ENCODE measurements around the gene THG1L.

The THG1L gene

DNA sequence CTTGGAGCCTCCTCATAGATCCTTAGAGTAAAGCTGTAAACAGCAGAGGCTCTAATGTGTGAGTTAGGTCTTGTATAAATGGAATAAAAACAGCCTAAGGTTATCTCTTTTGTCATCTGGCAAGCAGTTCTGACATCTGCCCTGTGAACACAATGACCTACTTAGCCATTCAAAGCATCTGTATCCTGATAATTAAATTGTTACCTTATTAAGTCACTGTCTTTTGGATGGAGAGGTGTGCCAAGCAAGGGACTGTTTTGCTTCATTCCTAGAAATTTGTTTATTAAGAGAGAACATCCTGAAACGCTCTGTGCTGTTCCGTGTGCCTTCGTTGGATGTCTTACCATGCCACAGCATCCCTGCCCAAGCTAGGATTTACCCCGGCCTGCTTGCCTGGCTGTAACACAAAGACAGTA, 13.8 kb downstream of the THG1L start:
- no peak overlapping the region for H3K9ac ChIP-seq (ENCODE audit: low read length)

DNA sequence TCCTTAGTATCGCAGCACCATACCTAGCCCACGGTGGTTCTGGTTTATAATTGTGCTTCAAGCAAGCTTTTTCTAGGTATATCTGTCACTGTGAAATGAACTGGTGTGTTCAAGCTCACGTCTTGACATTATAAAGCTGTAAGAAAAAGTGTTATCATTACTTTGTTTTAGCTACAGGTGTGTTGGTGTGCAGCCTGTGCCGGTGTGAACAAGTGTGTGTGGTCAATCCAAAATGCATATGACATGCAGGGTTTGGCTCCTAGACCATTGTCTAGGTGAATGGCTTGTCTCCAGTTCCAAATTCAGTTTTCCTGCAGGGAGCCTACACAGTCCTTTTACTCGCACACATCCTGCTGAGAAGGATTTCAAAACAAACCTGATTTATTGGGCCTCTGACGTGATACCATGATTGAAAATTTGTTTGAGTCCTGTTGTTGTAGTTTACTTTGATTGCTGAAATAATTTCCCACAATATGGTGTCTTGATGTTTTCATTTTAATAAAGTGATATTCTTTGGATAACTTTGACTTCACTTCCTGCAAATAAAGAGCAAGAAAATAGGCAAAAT, 16.0 kb downstream of the THG1L start:
- Histone ChIP-seq H3K27ac (ENCODE audit: low read length) (no peak overlapping the region), H3K9ac (ENCODE audit: low read length) (no peak overlapping the region), H4K20me1 (ENCODE audit: insufficient read depth, low read length) (no peaks in the 10 kb centered on the region), H3K9me3 (ENCODE audit: insufficient read depth, low read length) (no peaks in the 10 kb centered on the region), H2AFZ (ENCODE audit: low read depth, low read length) (no peak overlapping the region), H3K4me1 (ENCODE audit: low read length) (peaks cover 10% of the 10 kb centered on the region; the same call in 1 of the 2 replicates), H3K4me3 (ENCODE audit: low read length) (no peak overlapping the region), H3K27me3 (ENCODE audit: low read depth, low read length) (no peaks in the 10 kb centered on the region), H3K4me2 (ENCODE audit: low read length) (no peak overlapping the region), H3K36me3 (replicated peaks; ENCODE audit: low read depth, low read length) (no peaks in the 10 kb centered on the region), H3K79me2 (ENCODE audit: low read length) (0 out of 2 replicates have a peak, but pooled peaks cover 4% of the 10 kb centered on the region)
- TF ChIP-seq CTCF (IDR thresholded peaks at IDR 0.05; ENCODE audit: low read depth, low read length) = no peak
- TF ChIP-seq EZH2phosphoT487 (IDR thresholded peaks at IDR 0.05; ENCODE audit: low read depth) = no peak

More for the DNA sequence above, 13.8 kb downstream of the THG1L start:
- peak overlapping the region; percentile 76 for H3K4me2 ChIP-seq (ENCODE audit: low read length)
- 0 out of 2 replicates have a peak, but pooled peaks cover 4% of the 10 kb centered on the region for H3K79me2 ChIP-seq (ENCODE audit: low read length)
- no peaks in the 10 kb centered on the region for H3K9me3 ChIP-seq (ENCODE audit: insufficient read depth, low read length)
- no peak overlapping the region for H2AFZ ChIP-seq (ENCODE audit: low read depth, low read length)
- no peaks in the 10 kb centered on the region for H3K27me3 ChIP-seq (ENCODE audit: low read depth, low read length)
- no peak overlapping the region for H3K27ac ChIP-seq (ENCODE audit: low read length)
- TF ChIP-seq EZH2phosphoT487 (IDR thresholded peaks at IDR 0.05; ENCODE audit: low read depth) (no peak), CTCF (IDR thresholded peaks at IDR 0.05; ENCODE audit: low read depth, low read length) (no peak)
- H3K36me3 ChIP-seq (replicated peaks; ENCODE audit: low read depth, low read length) = peaks cover 1% of the 10 kb centered on the region
- peak overlapping the region; percentile 89; the same call in 1 of the 2 replicates for H3K4me3 ChIP-seq (ENCODE audit: low read length)
- peaks cover 10% of the 10 kb centered on the region; the same call in 1 of the 2 replicates for H3K4me1 ChIP-seq (ENCODE audit: low read length)
- no peaks in the 10 kb centered on the region for H4K20me1 ChIP-seq (ENCODE audit: insufficient read depth, low read length)

DNA sequence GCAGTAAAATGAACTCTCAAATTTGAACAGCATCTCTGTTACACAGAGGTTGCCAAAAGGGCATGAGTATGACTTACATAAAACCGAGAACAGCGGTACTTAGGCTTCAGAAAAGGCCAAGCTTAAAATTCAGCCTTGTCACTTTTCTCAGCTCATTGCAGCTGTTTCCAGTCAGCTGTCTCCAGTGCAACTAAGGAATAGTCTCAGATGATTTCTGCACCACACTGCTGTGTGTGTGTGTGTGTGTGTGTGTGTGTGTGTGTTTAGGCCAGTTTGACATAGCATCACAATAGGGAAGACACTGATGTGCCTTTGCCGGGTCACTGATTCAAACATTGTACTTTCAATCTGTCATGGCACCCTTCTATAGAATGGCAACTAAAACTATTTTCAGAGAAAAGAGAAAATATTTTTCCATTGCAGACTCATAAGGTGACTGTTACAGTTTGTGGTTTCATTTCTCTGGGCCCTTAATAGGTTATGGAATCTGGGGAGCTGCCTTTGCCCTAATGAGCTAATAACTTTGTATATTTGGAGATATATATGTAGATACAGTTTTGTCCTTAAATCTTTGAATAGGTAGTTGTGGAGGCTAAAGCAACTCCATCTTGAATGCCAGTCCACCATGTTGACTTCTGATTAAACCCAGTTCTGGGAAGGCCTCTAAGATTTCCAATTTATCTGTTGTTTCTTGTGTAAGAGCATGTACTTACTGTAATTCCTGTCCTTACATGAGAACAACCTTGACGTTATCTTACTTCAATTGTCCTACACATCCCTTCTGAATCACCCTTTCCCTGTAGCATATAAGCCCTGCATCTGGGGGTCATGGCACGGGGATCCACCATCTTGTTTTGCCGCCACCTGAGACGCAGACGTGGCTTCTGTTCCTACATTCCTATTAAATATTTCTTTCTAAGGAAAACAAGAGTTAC, 16.8 kb downstream of the THG1L start:
- 0 out of 2 replicates have a peak, but pooled peaks cover 4% of the 10 kb centered on the region for H3K79me2 ChIP-seq (ENCODE audit: low read length)
- no peak overlapping the region for H3K4me3 ChIP-seq (ENCODE audit: low read length)
- no peaks in the 10 kb centered on the region for H4K20me1 ChIP-seq (ENCODE audit: insufficient read depth, low read length)
- no peak overlapping the region for H3K9ac ChIP-seq (ENCODE audit: low read length)
- H3K36me3 ChIP-seq (replicated peaks; ENCODE audit: low read depth, low read length) = no peaks in the 10 kb centered on the region
- H3K27ac ChIP-seq (ENCODE audit: low read length) = no peak overlapping the region
- no peak overlapping the region for H3K4me2 ChIP-seq (ENCODE audit: low read length)
- peaks cover 8% of the 10 kb centered on the region; the same call in 1 of the 2 replicates for H3K4me1 ChIP-seq (ENCODE audit: low read length)
- no peak overlapping the region for H2AFZ ChIP-seq (ENCODE audit: low read depth, low read length)
- H3K27me3 ChIP-seq (ENCODE audit: low read depth, low read length) = no peaks in the 10 kb centered on the region
- H3K9me3 ChIP-seq (ENCODE audit: insufficient read depth, low read length) = no peaks in the 10 kb centered on the region
- no peak for TF ChIP-seq CTCF (IDR thresholded peaks at IDR 0.05; ENCODE audit: low read depth, low read length)
- no peak for TF ChIP-seq EZH2phosphoT487 (IDR thresholded peaks at IDR 0.05; ENCODE audit: low read depth)

Measured in OCI-LY3 (cell line).